ENCODE data around the gene SMIM7. TPM values are rescaled to one million over a fixed set of nuclear protein-coding genes. Genes with fewer than 3 reads are reported as not detected.
A peak's percentile ranks its signal among the peaks of the same experiment; 100 is the strongest.

SMIM7 gene
- total RNA-seq, 1 donor from 2014 or later, result 110 TPM

DNA sequence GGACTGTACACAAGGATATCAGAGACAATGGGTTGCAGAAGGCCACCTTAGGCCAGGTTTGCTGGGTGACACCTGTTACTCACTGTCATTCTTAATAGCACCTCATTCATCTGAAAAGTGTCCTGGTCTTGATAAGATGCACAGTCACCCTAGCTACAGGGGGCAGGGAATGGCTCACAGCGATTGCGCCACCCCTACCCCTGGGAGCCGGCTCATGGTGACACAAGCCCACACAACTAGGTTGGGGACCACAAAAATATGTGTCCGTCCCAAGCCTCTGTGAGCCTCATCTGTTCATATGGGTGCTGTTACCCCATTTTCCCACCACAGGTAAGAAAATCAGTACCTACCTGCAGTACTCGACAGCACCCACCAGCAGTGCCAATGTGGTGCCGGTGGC lies 55.3 kb downstream of the SMIM7 start:
- Mint-ChIP-seq H3K4me1 (peaks cover 65% of the 10 kb centered on the region), H3K4me3 (no peak overlapping the region), H3K27me3 (no peaks in the 10 kb centered on the region), H3K36me3 (ENCODE audit: low read depth) (peaks cover 17% of the 10 kb centered on the region), H3K27ac (peak overlapping the region; percentile 65), H3K9me3 (no peaks in the 10 kb centered on the region)
- ChIA-PET CTCF (no interaction called here), POLR2A (interaction anchor here (0.6 to 1.4 kb wide), 3 partner anchors 14 to 25 kb away, joined by 3 to 6 read pairs (median 4); no protein-coding TSS in a partner anchor)
- ATAC-seq (ENCODE audit: low read depth) (no peak), DNase-seq (no peak)
- TF ChIP-seq, protein P1, sequence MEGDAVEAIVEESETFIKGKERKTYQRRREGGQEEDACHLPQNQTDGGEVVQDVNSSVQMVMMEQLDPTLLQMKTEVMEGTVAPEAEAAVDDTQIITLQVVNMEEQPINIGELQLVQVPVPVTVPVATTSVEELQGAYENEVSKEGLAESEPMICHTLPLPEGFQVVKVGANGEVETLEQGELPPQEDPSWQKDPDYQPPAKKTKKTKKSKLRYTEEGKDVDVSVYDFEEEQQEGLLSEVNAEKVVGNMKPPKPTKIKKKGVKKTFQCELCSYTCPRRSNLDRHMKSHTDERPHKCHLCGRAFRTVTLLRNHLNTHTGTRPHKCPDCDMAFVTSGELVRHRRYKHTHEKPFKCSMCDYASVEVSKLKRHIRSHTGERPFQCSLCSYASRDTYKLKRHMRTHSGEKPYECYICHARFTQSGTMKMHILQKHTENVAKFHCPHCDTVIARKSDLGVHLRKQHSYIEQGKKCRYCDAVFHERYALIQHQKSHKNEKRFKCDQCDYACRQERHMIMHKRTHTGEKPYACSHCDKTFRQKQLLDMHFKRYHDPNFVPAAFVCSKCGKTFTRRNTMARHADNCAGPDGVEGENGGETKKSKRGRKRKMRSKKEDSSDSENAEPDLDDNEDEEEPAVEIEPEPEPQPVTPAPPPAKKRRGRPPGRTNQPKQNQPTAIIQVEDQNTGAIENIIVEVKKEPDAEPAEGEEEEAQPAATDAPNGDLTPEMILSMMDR (IDR thresholded peaks at IDR 0.05), result no peak
- intact Hi-C loops (cut with micrococcal nuclease), result loop anchor here (2.0 kb wide), 1 partner anchor 16 kb away; no protein-coding TSS in a partner anchor

DNA sequence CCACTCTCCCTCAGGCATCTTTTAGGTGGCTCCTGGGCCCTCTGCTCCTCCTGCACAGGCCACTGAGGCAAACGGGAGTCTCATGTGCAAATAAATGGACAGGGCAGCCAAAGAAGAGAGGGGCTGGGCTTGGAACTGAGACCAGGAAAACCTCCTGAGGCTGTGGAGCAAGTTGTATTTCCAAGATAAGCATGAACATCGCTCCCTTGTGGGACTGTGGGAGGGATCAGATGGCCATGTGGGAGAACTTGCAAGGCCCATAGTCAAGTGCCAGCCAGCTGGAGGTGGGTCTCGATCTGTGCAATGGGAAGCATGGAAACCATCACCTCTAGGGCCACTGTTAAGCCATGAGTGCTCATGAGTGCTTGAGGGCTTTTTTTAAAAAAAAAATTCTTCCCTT lies 56.9 kb downstream of the SMIM7 start:
- TF ChIP-seq, protein P1 (IDR thresholded peaks at IDR 0.05), result no peak
- DNase-seq, result no peak
- intact Hi-C loops (cut with micrococcal nuclease), result no loop called here
- ChIA-PET POLR2A (interaction anchor here (5.5 kb wide), 1 partner anchor 14 kb away, joined by 35 read pairs; no protein-coding TSS in a partner anchor), CTCF (interaction anchor here (0.9 kb wide), 1 partner anchor 15 kb away, joined by 4 read pairs; no protein-coding TSS in a partner anchor)
- H3K36me3 Mint-ChIP-seq (ENCODE audit: low read depth), result peaks cover 21% of the 10 kb centered on the region
- no peaks in the 10 kb centered on the region for H3K9me3 Mint-ChIP-seq
- no peak overlapping the region for H3K4me3 Mint-ChIP-seq
- peaks cover 65% of the 10 kb centered on the region for H3K4me1 Mint-ChIP-seq
- no peak overlapping the region for H3K27ac Mint-ChIP-seq
- H3K27me3 Mint-ChIP-seq, result no peaks in the 10 kb centered on the region
- no peak for ATAC-seq (ENCODE audit: low read depth)

DNA sequence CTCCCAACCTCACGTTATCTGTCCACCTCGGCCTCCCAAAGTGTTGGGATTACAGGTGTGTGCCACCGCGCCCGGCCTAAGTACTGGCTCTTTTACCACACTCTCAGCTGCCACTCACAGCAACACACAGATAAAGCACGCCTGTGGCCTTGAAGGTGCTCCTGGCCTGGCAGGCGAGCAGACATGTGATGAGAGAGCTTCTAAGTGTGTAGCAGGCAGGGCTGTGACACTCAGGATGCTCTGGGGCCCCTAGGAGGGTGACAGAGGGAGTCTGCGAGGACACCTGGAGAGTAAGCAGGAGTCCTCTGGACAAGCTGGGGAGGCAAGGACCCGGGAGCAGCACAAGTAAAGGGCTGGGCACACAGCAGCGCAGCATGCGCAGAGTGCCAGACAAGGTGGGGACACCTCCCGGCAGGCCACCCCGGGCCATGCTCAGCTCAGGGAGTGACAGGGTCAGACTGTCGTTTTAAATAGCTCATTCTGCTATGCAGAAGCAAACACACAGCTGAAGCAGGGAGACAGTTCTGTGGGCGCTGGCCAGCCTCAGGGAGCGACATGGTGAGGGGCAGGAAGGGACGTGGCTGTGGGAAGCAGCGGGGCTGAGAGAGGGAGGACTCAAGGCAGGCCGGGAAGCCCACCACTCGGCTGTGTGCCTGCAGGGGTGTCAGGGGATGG lies 58.4 kb downstream of the SMIM7 start:
- TF ChIP-seq, protein P1 (IDR thresholded peaks at IDR 0.05), result no peak
- DNase-seq, result no peak
- no peaks in the 10 kb centered on the region for H3K27me3 Mint-ChIP-seq
- H3K36me3 Mint-ChIP-seq (ENCODE audit: low read depth), result peaks cover 17% of the 10 kb centered on the region
- intact Hi-C loops (cut with micrococcal nuclease), result no loop called here
- H3K27ac Mint-ChIP-seq, result no peak overlapping the region
- peaks cover 57% of the 10 kb centered on the region for H3K4me1 Mint-ChIP-seq
- no peaks in the 10 kb centered on the region for H3K9me3 Mint-ChIP-seq
- POLR2A ChIA-PET, result interaction anchor here (0.7 to 5.5 kb wide), 3 partner anchors 13 to 483 kb away, joined by 3 to 35 read pairs (median 4); no protein-coding TSS in a partner anchor
- no peak for ATAC-seq (ENCODE audit: low read depth)
- H3K4me3 Mint-ChIP-seq, result no peak overlapping the region
- CTCF ChIA-PET, result no interaction called here

DNA sequence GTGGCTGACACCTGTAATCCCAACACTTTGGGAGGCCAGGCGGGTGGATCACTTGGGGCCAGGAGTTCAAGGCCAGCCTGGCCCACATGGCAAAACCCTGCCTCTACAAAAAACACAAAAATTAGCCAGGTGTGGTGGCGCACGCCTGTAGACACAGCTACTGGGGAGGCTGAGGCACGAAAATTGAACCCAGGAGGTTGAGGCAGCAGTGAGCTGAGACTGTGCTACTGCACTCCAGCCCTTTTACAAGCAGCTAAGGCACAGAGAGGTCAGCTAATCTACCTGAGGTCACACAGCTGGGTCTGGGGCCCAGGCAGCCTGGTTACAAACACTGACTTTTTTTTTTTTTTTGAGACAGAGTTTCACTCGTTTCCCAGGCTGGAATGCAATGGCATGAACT lies 59.1 kb downstream of the SMIM7 start:
- H3K4me3 Mint-ChIP-seq, result no peak overlapping the region
- H3K27ac Mint-ChIP-seq, result no peak overlapping the region
- H3K9me3 Mint-ChIP-seq, result no peaks in the 10 kb centered on the region
- CTCF ChIA-PET, result no interaction called here
- peaks cover 15% of the 10 kb centered on the region for H3K36me3 Mint-ChIP-seq (ENCODE audit: low read depth)
- DNase-seq, result no peak
- no peaks in the 10 kb centered on the region for H3K27me3 Mint-ChIP-seq
- intact Hi-C loops (cut with micrococcal nuclease), result no loop called here
- POLR2A ChIA-PET, result interaction anchor here (0.7 to 5.5 kb wide), 3 partner anchors 12 to 483 kb away, joined by 3 to 35 read pairs (median 4); no protein-coding TSS in a partner anchor
- TF ChIP-seq, protein P1 (IDR thresholded peaks at IDR 0.05), result no peak
- H3K4me1 Mint-ChIP-seq, result peaks cover 59% of the 10 kb centered on the region
- no peak for ATAC-seq (ENCODE audit: low read depth)

DNA sequence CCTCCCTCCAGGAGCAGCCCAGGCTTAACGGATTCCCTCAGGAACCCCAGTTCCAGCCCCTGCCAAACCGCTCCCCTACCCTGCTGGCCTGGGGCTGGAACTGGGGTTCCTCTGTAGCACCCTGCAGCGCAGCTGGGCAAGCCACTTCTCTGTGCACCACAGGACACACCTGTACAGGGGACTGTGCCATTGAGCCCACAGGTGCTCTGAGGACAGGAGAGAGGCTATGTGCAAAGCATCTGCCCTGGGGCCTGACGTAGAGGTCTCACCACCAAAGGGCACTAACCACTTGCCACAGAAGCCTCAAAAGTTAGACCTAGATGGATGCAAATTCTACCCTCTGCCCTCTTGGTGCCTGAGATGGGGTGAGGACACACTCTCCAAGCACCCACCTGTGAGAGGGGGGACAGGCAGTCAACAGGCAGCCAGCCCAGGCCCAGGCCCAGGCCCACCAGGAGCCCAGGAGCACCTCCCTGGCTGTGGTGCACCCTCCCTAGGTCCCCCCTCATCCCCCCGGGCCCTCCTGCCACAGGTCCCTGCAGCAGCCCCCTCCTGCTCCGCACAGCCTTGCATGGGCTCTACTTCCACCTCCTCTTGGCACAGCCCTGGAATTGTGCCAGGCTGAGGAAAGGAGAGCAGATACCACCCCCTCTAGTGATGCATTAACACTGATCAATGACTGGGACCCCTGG lies 60.1 kb downstream of the SMIM7 start:
- intact Hi-C loops (cut with micrococcal nuclease), result no loop called here
- ATAC-seq (ENCODE audit: low read depth) (peak; percentile 37), DNase-seq (no peak)
- H3K27me3 Mint-ChIP-seq, result no peaks in the 10 kb centered on the region
- peaks cover 59% of the 10 kb centered on the region for H3K4me1 Mint-ChIP-seq
- peak overlapping the region; percentile 41 for H3K27ac Mint-ChIP-seq
- POLR2A ChIA-PET, result interaction anchor here (1.7 to 5.5 kb wide), 2 partner anchors 11 to 15 kb away, joined by 7 to 35 read pairs; no protein-coding TSS in a partner anchor
- H3K9me3 Mint-ChIP-seq, result no peaks in the 10 kb centered on the region
- CTCF ChIA-PET, result no interaction called here
- TF ChIP-seq, protein P1 (IDR thresholded peaks at IDR 0.05), result no peak
- H3K4me3 Mint-ChIP-seq, result no peak overlapping the region
- H3K36me3 Mint-ChIP-seq (ENCODE audit: low read depth), result peaks cover 9% of the 10 kb centered on the region

Data from activated B cell treated with CpG ODN at 0.5 μM for 24 hours (primary cell).